Trophoblast cell (in vitro differentiated cells and primary cell): ENCODE measurements around the gene HNRNPUL1.

ENCODE experiments used
- DNase-seq, 2 donors: peaks; one replicate each; pipeline ENCODE4 v3.0.0-alpha.2; 2016
- H2AFZ ChIP-seq: 2 replicates; pipeline ENCODE4 v1.6.1; 2013; ENCODE audit warnings: low read length, moderate library complexity, mild to moderate bottlenecking; ENCODE audit not compliant: insufficient read depth, poor library complexity
- H2AK5ac ChIP-seq: 2 replicates; pipeline ENCODE4 v1.6.1; 2013; ENCODE audit warnings: mild to moderate bottlenecking, low read length
- H2BK120ac ChIP-seq: 2 replicates; pipeline ENCODE4 v1.6.1; 2013; ENCODE audit warnings: low read length, mild to moderate bottlenecking, moderate library complexity; ENCODE audit not compliant: insufficient read depth, poor library complexity
- H2BK12ac ChIP-seq: 2 replicates; pipeline ENCODE4 v1.6.1; 2013; ENCODE audit warnings: mild to moderate bottlenecking, low read length, moderate library complexity
- H2BK5ac ChIP-seq: 2 replicates; pipeline ENCODE4 v1.6.1; 2013; ENCODE audit warnings: low read length, low read depth, moderate library complexity, mild to moderate bottlenecking; ENCODE audit not compliant: poor library complexity
- H3K14ac ChIP-seq: 2 replicates; pipeline ENCODE4 v1.6.1; 2013; ENCODE audit warnings: mild to moderate bottlenecking, low read length
- H3K18ac ChIP-seq: 2 replicates; pipeline ENCODE4 v1.6.1; 2013; ENCODE audit warnings: mild to moderate bottlenecking, low read length
- H3K23ac ChIP-seq: 2 replicates; pipeline ENCODE4 v1.6.1; 2013; ENCODE audit warnings: low read length
- H3K27ac ChIP-seq: 2 replicates; pipeline ENCODE4 v1.5.1; 2013; ENCODE audit warnings: low read depth, mild to moderate bottlenecking, inconsistent platforms, low read length, moderate library complexity
- H3K27me3 ChIP-seq: 2 replicates; pipeline ENCODE4 v1.6.1; 2013; ENCODE audit warnings: inconsistent platforms, mild to moderate bottlenecking, low read length, moderate library complexity; ENCODE audit not compliant: insufficient read depth
- H3K36me3 ChIP-seq, 2 experiments: 1 replicate in 1 of 2; 2 replicates in 1 of 2; pipeline ENCODE4 v1.6.1; 2013; ENCODE audit warnings: low read length in 2 of 2, mild to moderate bottlenecking in 2 of 2, moderate library complexity in 1 of 2; ENCODE audit not compliant: insufficient read depth in 2 of 2, control insufficient read depth in 1 of 2
- H3K4ac ChIP-seq: 2 replicates; pipeline ENCODE4 v1.6.1; 2013; ENCODE audit warnings: low read depth, mild to moderate bottlenecking, low read length, moderate library complexity
- H3K4me1 ChIP-seq, 2 experiments: 1 replicate in 1 of 2; 2 replicates in 1 of 2; pipeline ENCODE4 v1.6.1; 2013; ENCODE audit warnings: low read length in 2 of 2, mild to moderate bottlenecking in 2 of 2, moderate library complexity in 1 of 2; ENCODE audit not compliant: insufficient read depth in 2 of 2, control insufficient read depth in 1 of 2
- H3K4me2 ChIP-seq: 2 replicates; pipeline ENCODE4 v1.6.1; 2013; ENCODE audit warnings: inconsistent platforms, mild to moderate bottlenecking, low read length, moderate library complexity
- H3K4me3 ChIP-seq: 2 replicates; pipeline ENCODE4 v1.5.1; 2013; ENCODE audit warnings: mild to moderate bottlenecking, low read depth, low read length, inconsistent platforms
- H3K79me1 ChIP-seq: one replicate; pipeline ENCODE4 v1.6.1; 2013; ENCODE audit warnings: low read length
- H3K79me2 ChIP-seq: 2 replicates; pipeline ENCODE4 v1.6.1; 2013; ENCODE audit warnings: low read length, mild to moderate bottlenecking; ENCODE audit not compliant: control insufficient read depth, insufficient read depth, poor library complexity
- H3K9ac ChIP-seq: 2 replicates; pipeline ENCODE4 v1.6.1; 2013; ENCODE audit warnings: mild to moderate bottlenecking, low read length
- H3K9me3 ChIP-seq: 2 replicates; pipeline ENCODE4 v1.6.1; 2013; ENCODE audit warnings: low read depth, mild to moderate bottlenecking, control low read depth, inconsistent platforms, low read length; ENCODE audit not compliant: insufficient read depth
- H4K12ac ChIP-seq: 2 replicates; pipeline ENCODE4 v1.6.1; 2013; ENCODE audit warnings: low read depth, mild to moderate bottlenecking, low read length, moderate library complexity
- H4K8ac ChIP-seq: 2 replicates; pipeline ENCODE4 v1.6.1; 2013; ENCODE audit warnings: low read depth, mild to moderate bottlenecking, low read length, moderate library complexity
- H4K91ac ChIP-seq: one replicate; pipeline ENCODE4 v1.6.1; 2013; ENCODE audit warnings: low read depth, mild to moderate bottlenecking, low read length, moderate library complexity
- WGBS: extraction: QIAGEN DNeasy Blood & Tissue Kit; methylation state at CpG from one replicate; pipeline ENCODE4 v1.1.7; 2013; ENCODE audit warnings: missing lambda C conversion rate; ENCODE audit not compliant: insufficient read length, insufficient coverage; ENCODE audit errors: extremely low coverage; 5-methylcytosine and 5-hydroxymethylcytosine counted together

Gene HNRNPUL1

GRCh38 chr19:41299755-41300089 is 35.5 kb downstream of the HNRNPUL1 start:
- no peak overlapping the region for H3K23ac ChIP-seq
- no peak overlapping the region for H4K8ac ChIP-seq
- H3K27ac ChIP-seq, result no peak overlapping the region
- H4K91ac ChIP-seq, result no peak overlapping the region
- H3K36me3 ChIP-seq, result peaks cover 69 to 92% of the 10 kb centered on the region in 2 experiments
- no peak overlapping the region for H2BK5ac ChIP-seq
- no peak overlapping the region for H2BK120ac ChIP-seq
- H3K4me1 ChIP-seq, result no peaks in the 10 kb centered on the region
- no peak overlapping the region for H3K4me3 ChIP-seq
- no peak overlapping the region for H3K14ac ChIP-seq
- no peaks in the 10 kb centered on the region for H3K9me3 ChIP-seq
- no peak overlapping the region for H2BK12ac ChIP-seq
- H2AFZ ChIP-seq, result no peak overlapping the region
- no peak overlapping the region for H2AK5ac ChIP-seq
- H3K79me2 ChIP-seq, result no peaks in the 10 kb centered on the region
- peak in 1 of 2 donors; percentile 58 for DNase-seq
- H3K79me1 ChIP-seq, result no peaks in the 10 kb centered on the region
- no peak overlapping the region for H4K12ac ChIP-seq
- H3K4me2 ChIP-seq, result no peak overlapping the region
- H3K4ac ChIP-seq, result no peak overlapping the region
- no peak overlapping the region for H3K18ac ChIP-seq
- no peaks in the 10 kb centered on the region for H3K27me3 ChIP-seq
- WGBS, result no CpG with 5 or more reads among the region's 4 CpGs
- H3K9ac ChIP-seq, result no peak overlapping the region

GRCh38 chr19:41300555-41300954 is 36.4 kb downstream of the HNRNPUL1 start:
- WGBS, result no CpG with 5 or more reads among the region's 6 CpGs
- H2BK5ac ChIP-seq, result no peak overlapping the region
- H3K9ac ChIP-seq, result no peak overlapping the region
- no peak overlapping the region for H3K27ac ChIP-seq
- no peak overlapping the region for H3K4me2 ChIP-seq
- H3K18ac ChIP-seq, result no peak overlapping the region
- no peaks in the 10 kb centered on the region for H3K4me1 ChIP-seq
- H3K23ac ChIP-seq, result no peak overlapping the region
- H3K14ac ChIP-seq, result no peak overlapping the region
- H2BK12ac ChIP-seq, result no peak overlapping the region
- H3K27me3 ChIP-seq, result no peaks in the 10 kb centered on the region
- no peak overlapping the region for H4K12ac ChIP-seq
- no peak overlapping the region for H4K8ac ChIP-seq
- H3K79me2 ChIP-seq, result no peaks in the 10 kb centered on the region
- no peaks in the 10 kb centered on the region for H3K79me1 ChIP-seq
- H3K9me3 ChIP-seq, result no peaks in the 10 kb centered on the region
- H2AK5ac ChIP-seq, result no peak overlapping the region
- H3K36me3 ChIP-seq, result peaks cover 72 to 94% of the 10 kb centered on the region in 2 experiments
- no peak overlapping the region for H3K4me3 ChIP-seq
- no peak overlapping the region for H2BK120ac ChIP-seq
- H2AFZ ChIP-seq, result no peak overlapping the region
- DNase-seq, result no peak
- no peak overlapping the region for H4K91ac ChIP-seq
- H3K4ac ChIP-seq, result no peak overlapping the region

- DNase-seq, result no peak
- H3K36me3 ChIP-seq, result peaks cover 69 to 84% of the 10 kb centered on the region in 2 experiments
- H2AK5ac ChIP-seq, result no peak overlapping the region
- no peak overlapping the region for H4K8ac ChIP-seq
- no peak overlapping the region for H3K27ac ChIP-seq
- no peak overlapping the region for H4K91ac ChIP-seq
- H4K12ac ChIP-seq, result no peak overlapping the region
- H3K4me2 ChIP-seq, result no peak overlapping the region
- no peaks in the 10 kb centered on the region for H3K79me2 ChIP-seq
- no peak overlapping the region for H3K14ac ChIP-seq
- WGBS, result no CpG with 5 or more reads among the region's 21 CpGs
- H3K9me3 ChIP-seq, result no peaks in the 10 kb centered on the region
- no peak overlapping the region for H2BK120ac ChIP-seq
- no peak overlapping the region for H3K18ac ChIP-seq
- no peaks in the 10 kb centered on the region for H3K27me3 ChIP-seq
- H2BK5ac ChIP-seq, result no peak overlapping the region
- no peak overlapping the region for H2AFZ ChIP-seq
- H2BK12ac ChIP-seq, result no peak overlapping the region
- H3K79me1 ChIP-seq, result no peaks in the 10 kb centered on the region
- H3K4me1 ChIP-seq, result no peaks in the 10 kb centered on the region
- H3K9ac ChIP-seq, result no peak overlapping the region
- H3K4me3 ChIP-seq, result no peak overlapping the region
- H3K23ac ChIP-seq, result no peak overlapping the region
- H3K4ac ChIP-seq, result no peak overlapping the region
Observed at GRCh38 chr19:41302624-41303351, 38.6 kb downstream of the HNRNPUL1 start.

- Histone ChIP-seq H2BK5ac (no peak overlapping the region), H3K14ac (no peak overlapping the region), H3K79me1 (no peaks in the 10 kb centered on the region), H2BK12ac (no peak overlapping the region), H3K79me2 (no peaks in the 10 kb centered on the region), H3K4ac (no peak overlapping the region), H2AFZ (no peak overlapping the region), H3K9ac (no peak overlapping the region), H3K4me3 (no peak overlapping the region), H3K4me2 (no peak overlapping the region), H3K4me1 (peaks cover under 1 to 2% of the 10 kb centered on the region in 2 experiments), H3K36me3 (peaks cover 66 to 78% of the 10 kb centered on the region in 2 experiments), H3K23ac (no peak overlapping the region), H3K9me3 (no peaks in the 10 kb centered on the region), H2BK120ac (no peak overlapping the region), H3K27ac (no peak overlapping the region), H4K8ac (no peak overlapping the region), H3K18ac (no peak overlapping the region), H3K27me3 (no peaks in the 10 kb centered on the region), H2AK5ac (no peak overlapping the region), H4K12ac (no peak overlapping the region), H4K91ac (no peak overlapping the region)
- no CpG with 5 or more reads among the region's 14 CpGs for WGBS
- DNase-seq, result no peak
Observed at GRCh38 chr19:41303954-41304353, 39.8 kb downstream of the HNRNPUL1 start.
